Measurements from ENCODE around the gene DOCK2.

DNA sequence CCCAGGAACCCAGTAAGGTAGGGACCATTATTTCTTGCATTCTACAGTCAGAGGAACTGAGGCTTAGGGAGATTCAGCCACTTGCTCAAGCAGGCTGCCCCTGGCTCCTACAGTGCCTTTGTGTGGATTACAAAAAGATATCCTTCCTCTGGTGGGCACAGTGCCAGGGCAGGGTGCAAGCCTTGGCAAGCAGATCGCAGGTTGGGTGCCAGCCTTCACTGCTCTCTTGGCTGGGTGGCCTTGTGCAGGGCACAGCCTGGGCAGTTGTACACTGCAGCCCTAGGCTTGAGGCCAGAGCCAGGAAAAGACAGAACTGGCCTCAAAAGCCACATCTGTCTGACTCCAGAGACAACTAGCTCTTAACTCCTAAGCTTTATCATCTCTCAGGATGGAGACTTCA lies 15.0 kb downstream of the DOCK2 start:
- TF ChIP-seq, protein P1, sequence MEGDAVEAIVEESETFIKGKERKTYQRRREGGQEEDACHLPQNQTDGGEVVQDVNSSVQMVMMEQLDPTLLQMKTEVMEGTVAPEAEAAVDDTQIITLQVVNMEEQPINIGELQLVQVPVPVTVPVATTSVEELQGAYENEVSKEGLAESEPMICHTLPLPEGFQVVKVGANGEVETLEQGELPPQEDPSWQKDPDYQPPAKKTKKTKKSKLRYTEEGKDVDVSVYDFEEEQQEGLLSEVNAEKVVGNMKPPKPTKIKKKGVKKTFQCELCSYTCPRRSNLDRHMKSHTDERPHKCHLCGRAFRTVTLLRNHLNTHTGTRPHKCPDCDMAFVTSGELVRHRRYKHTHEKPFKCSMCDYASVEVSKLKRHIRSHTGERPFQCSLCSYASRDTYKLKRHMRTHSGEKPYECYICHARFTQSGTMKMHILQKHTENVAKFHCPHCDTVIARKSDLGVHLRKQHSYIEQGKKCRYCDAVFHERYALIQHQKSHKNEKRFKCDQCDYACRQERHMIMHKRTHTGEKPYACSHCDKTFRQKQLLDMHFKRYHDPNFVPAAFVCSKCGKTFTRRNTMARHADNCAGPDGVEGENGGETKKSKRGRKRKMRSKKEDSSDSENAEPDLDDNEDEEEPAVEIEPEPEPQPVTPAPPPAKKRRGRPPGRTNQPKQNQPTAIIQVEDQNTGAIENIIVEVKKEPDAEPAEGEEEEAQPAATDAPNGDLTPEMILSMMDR (IDR thresholded peaks at IDR 0.05) = no peak
- TF ChIP-seq POLR2A (IDR thresholded peaks at IDR 0.05) = no peak

Measured in adrenal gland (tissue), 5 donors.